GM12874 (cell line): Measurements from ENCODE around the gene COL5A1.

Experiments used
- TF ChIP-seq, protein P1 (sequence below): IDR thresholded peaks from 2 replicates; pipeline ENCODE4 v1.5.1; 2011; ENCODE audit warnings: low read depth, mild to moderate bottlenecking, control low read depth, low read length, moderate library complexity; ENCODE audit not compliant: insufficient read depth

The COL5A1 gene

DNA sequence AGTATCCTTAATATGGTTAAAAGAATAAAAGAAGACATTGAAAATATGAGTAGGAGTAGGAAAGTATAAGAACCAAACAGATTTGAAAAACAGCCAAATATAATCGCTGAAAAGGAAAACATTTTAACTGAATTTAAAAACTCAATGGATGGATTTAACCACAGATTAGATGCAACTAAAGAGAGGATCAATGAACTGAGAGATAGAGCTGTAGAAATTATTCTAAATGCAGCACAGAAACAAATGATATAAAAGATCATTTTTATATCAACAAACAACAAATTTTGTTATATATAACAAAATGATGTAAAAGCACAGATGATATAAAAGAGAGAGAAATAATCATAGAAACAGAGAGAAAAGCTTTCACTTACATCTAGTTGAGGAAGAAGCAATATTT, 29.3 kb upstream of the COL5A1 start:
- TF ChIP-seq, protein P1, sequence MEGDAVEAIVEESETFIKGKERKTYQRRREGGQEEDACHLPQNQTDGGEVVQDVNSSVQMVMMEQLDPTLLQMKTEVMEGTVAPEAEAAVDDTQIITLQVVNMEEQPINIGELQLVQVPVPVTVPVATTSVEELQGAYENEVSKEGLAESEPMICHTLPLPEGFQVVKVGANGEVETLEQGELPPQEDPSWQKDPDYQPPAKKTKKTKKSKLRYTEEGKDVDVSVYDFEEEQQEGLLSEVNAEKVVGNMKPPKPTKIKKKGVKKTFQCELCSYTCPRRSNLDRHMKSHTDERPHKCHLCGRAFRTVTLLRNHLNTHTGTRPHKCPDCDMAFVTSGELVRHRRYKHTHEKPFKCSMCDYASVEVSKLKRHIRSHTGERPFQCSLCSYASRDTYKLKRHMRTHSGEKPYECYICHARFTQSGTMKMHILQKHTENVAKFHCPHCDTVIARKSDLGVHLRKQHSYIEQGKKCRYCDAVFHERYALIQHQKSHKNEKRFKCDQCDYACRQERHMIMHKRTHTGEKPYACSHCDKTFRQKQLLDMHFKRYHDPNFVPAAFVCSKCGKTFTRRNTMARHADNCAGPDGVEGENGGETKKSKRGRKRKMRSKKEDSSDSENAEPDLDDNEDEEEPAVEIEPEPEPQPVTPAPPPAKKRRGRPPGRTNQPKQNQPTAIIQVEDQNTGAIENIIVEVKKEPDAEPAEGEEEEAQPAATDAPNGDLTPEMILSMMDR: no peak

DNA sequence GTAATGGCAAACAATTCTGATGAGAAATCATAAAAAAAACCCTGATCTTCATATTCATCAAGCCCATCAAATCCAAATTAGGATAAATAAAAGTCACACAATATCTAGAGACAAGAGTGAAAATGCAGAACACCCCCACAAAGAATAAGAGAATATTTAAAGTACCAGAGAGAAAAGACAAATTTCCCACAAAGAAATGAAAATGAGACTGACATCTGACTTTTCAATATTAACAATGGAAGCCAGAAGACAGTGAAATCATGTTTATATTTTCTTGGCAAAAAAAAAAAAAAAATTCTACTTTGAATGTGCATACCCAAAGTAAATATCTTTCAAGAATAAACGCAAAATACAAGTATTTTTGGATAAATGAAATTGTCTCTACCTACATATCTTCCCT, 28.9 kb upstream of the COL5A1 start:
- TF ChIP-seq, protein P1: no peak

DNA sequence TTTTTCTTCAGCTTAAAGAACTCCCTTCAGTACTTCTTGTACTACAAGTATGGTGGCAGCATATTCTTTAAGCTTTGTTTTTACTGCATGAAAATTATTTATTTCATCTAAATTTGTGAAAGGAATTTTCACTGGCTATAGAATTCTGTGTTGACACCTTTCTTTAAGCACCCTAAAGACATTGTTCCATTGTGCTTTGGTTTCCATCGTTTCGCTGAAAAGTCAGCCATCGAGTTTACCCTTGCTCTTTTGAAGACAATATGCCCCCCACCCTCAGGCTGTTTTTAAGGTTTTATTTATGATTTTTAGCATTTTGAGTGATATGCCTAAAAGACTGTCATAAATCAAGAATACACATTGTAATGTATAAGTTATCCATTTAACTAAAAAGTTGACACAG, 27.3 kb upstream of the COL5A1 start:
- TF ChIP-seq, protein P1: no peak

DNA sequence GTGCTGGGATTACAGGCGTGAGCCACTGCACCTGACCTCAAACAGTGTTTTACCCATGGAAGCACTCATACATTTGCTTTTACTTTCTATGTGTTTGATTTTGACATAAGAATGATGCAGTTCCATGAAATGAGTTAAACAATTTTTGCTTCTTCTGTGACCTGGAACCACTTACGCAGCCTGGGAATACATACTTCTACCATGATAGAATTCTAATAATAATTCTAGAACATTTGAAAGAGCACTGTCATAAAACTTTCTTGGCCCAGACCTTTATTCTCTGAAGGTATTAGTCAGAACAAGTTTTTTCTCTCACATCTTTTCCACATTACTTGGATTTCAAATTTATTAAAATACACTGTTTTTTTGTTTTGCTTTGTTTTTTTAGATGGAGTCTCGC, 25.3 kb upstream of the COL5A1 start:
- TF ChIP-seq, protein P1: no peak

DNA sequence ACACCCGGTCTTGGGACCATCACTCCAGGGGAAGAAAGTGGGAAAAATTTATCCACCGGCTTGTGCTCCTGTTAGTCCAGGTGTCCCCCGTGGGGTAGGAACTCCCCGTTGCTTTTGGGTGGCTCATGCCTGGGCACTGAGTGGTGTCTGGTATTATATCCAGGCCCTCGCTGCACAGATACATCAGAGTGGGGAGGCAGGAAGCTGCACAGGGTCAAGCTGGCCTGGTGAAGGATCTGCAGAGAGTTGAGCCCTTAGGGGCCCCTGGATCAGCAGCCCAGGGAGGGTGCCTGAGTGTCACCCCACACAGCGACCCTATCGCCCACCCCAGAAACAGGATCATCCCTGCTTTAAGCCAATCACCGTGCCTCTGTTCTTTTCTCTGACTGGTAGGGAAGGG, 24.4 kb upstream of the COL5A1 start:
- TF ChIP-seq, protein P1: no peak

DNA sequence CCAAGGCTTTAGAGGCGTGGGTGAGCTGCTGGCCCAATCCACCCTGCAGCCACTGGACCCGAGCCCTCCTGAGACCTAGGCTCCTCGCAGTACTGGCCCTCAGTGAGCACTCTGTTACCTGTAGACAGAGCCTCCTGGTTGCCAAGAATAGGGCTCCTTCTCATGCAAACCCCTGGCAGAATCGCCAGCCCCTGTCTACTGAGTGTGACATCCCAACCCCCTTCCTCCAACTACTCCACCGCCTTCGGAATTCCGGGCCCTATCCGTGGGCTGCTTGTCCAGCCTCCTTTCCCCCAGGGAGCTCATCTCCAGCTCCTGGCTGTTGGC, 23.8 kb upstream of the COL5A1 start:
- TF ChIP-seq, protein P1: no peak

DNA sequence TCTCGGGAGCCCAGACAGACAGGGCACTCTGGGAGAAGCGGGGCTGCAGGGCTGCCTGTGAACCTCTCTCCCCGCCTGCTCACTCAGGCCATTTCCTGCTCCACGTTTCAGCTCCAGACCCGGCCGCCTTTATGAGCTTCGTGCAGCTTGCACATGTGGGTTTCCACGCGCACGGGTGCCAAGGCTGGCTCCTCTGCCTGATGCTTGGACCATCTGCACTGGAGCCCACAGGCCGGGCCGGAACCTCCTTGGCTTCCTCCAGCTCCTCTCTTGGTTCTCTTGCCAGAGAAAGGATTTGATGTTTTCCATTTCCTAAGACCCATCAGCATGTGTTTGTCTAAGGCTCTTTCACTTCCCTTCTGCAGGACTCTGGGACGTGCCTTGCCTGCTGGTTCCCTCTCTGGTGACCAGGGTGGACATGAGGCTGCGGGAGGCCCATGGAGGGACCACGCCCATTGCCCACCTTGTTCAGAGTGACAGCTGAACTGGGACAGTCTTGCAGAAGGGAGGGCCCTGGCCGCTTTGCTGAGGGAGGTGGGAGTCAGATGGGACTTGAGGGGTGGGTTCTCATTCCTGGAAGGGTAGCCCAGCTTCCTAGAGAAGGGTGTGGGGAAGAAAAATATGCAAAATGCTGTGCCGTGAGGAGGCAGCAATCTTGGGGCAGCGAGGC, 23.3 kb upstream of the COL5A1 start:
- TF ChIP-seq, protein P1: no peak

DNA sequence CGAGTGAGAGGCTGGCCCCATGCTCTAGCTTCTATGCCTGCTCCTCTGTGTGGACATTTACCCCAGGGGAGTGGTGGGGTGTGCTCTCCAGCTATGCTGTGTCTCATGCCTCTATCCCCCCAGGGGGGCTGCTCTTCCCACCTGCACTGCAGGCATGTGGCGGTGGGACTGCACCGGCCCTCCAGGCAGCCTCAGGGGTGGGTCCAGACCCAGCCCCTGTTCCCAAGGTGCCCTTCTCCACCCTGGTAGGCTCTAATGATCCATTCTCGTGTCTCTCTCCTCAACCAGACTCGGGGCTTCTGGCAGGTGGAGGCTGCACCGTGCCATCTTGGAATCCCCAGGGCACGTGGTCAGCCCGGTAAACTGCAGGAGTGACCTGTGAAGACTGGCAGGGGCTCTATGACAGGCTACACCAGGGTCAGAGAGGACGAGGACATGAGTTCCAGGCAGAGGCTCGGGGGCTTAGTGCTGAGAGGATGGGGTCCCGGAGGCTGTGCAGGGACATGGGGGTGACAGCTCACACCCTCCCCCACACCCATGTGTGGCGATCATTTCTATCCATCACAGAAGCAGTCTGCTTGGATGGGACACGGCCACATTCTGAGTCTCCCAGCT, 22.7 kb upstream of the COL5A1 start:
- TF ChIP-seq, protein P1: no peak
